K562 (cell line): ENCODE measurements around the gene TNFRSF18. TPM values are rescaled to one million over a fixed set of nuclear protein-coding genes. Genes with fewer than 3 reads are reported as not detected.
A peak's percentile ranks its signal among the peaks of the same experiment; 100 is the strongest.

Experiments used
- BRF1 ChIP-seq: IDR thresholded peaks from 3 replicates; pipeline ENCODE4 v1.6.1; 2011; ENCODE audit warnings: borderline replicate concordance, mild to moderate bottlenecking; ENCODE audit not compliant: insufficient read length; ENCODE audit errors: extremely low read depth
- DACH1 ChIP-seq: fragments of 450-650 bp; IDR thresholded peaks from 2 replicates; pipeline ENCODE4 v1.6.1; 2018; ENCODE audit not compliant: partially characterized antibody
- HMGN3 ChIP-seq: IDR thresholded peaks from 2 replicates; pipeline ENCODE4 v1.6.1; 2011; ENCODE audit warnings: borderline replicate concordance, low read depth, mild to moderate bottlenecking, mixed read lengths, low read length; ENCODE audit not compliant: insufficient read length; ENCODE audit errors: extremely low read depth
- HNRNPUL1 ChIP-seq: fragments of 200-400 bp; formaldehyde crosslinking; IDR thresholded peaks from 2 replicates; pipeline ENCODE4 v1.6.1; 2017; ENCODE audit warnings: low read length
- KDM1A ChIP-seq, 2 experiments: fragments of 450-650 bp; IDR thresholded peaks; 2 replicates each; pipeline ENCODE4 v1.6.1; 2016; ENCODE audit warnings: mild to moderate bottlenecking in 2 of 2
- KLF16 ChIP-seq: IDR thresholded peaks from 2 replicates; pipeline ENCODE4 v1.6.1; 2016; ENCODE audit warnings: antibody characterized with exemption
- NFRKB ChIP-seq: fragments of 450-650 bp; IDR thresholded peaks from 2 replicates; pipeline ENCODE4 v1.6.1; 2016; ENCODE audit warnings: low read depth
- TAF15 ChIP-seq: fragments of 200-400 bp; formaldehyde crosslinking; IDR thresholded peaks from 2 replicates; pipeline ENCODE4 v1.6.1; 2017; ENCODE audit warnings: mild to moderate bottlenecking, low read depth, low read length, moderate library complexity
- TCFL5 ChIP-seq: fragments of 250-450 bp; sonication (Bioruptor Pico); conservative IDR thresholded peaks from 2 replicates; pipeline ENCODE4 v1.6.1; 2021; ENCODE audit warnings: mild to moderate bottlenecking, moderate library complexity, matching md5 sums
- TGIF2 ChIP-seq: sonication (generic); formaldehyde crosslinking; IDR thresholded peaks from 2 replicates; pipeline ENCODE4 v1.8.1; 2022; ENCODE audit warnings: mild to moderate bottlenecking, missing genetic modification reagents, moderate library complexity
- ZBTB34 ChIP-seq: fragments of 250-450 bp; sonication (Bioruptor Pico); IDR thresholded peaks from 2 replicates; pipeline ENCODE4 v1.8.0; 2021; ENCODE audit warnings: mild to moderate bottlenecking, moderate library complexity
- ZKSCAN1 ChIP-seq: fragments of 150-350 bp; IDR thresholded peaks from 2 replicates; pipeline ENCODE4 v1.6.1; 2016; ENCODE audit warnings: low read depth, low read length
- ZNF174 ChIP-seq: fragments of 250-450 bp; sonication (Bioruptor Pico); IDR thresholded peaks from 2 replicates; pipeline ENCODE4 v1.4.0; 2020; ENCODE audit warnings: mild to moderate bottlenecking
- ZNF274 ChIP-seq: IDR thresholded peaks from 2 replicates; pipeline ENCODE4 v1.6.1; 2011; ENCODE audit warnings: low read depth, mild to moderate bottlenecking, low read length, moderate library complexity, borderline replicate concordance
- ZNF277 ChIP-seq: fragments of 250-450 bp; sonication (Bioruptor Pico); IDR thresholded peaks from 2 replicates; pipeline ENCODE4 v1.8.0; 2022; ENCODE audit warnings: inconsistent platforms, mild to moderate bottlenecking, moderate library complexity, borderline replicate concordance
- ZNF316 ChIP-seq: fragments of 450-650 bp; IDR thresholded peaks from 2 replicates; pipeline ENCODE4 v1.6.1; 2016
- polyA plus RNA-seq, 8 experiments: library from polyadenylated mRNA; depleted of rRNA in 4 of 8; stranded (reverse) in 5 of 8; unstranded in 3 of 8; fragments of >200 nt; fragmentation: Nextera tagmentation in 2 of 8; fragmentation: Illumina TruSeq in 1 of 8; extraction: Ambion mirVana in 2 of 8; extraction: Trizol in 1 of 8; gene quantifications; 2 replicates each; pipeline versions ENCODE4 v1.2.1 to v1.2.3, GENCODE V29; 2011 to 2014; ENCODE audit warnings: inconsistent platforms in 1 of 8, missing spikeins in 1 of 8
- total RNA-seq, 7 experiments: library from RNA; depleted of rRNA in 6 of 7; stranded (reverse); fragments of >200 nt in 6 of 7; fragmentation: Illumina TruSeq in 2 of 7; extraction: Trizol in 2 of 7; gene quantifications; 2 replicates each; pipeline versions ENCODE4 v1.2.1 to v1.2.3, GENCODE V29; 2011 to 2021; ENCODE audit warnings: low replicate concordance in 1 of 7
- TF ChIP-seq, protein P1 (sequence below): sonication (generic); formaldehyde crosslinking; IDR thresholded peaks from 2 replicates; pipeline ENCODE4 v1.8.0; 2022; ENCODE audit warnings: mild to moderate bottlenecking, missing genetic modification reagents
- TF ChIP-seq, protein P2 (sequence below): fragments of 250-450 bp; sonication (Bioruptor Pico); IDR thresholded peaks from 2 replicates; pipeline ENCODE4 v1.9.0; 2021; ENCODE audit warnings: mild to moderate bottlenecking, inconsistent platforms
- TF ChIP-seq, protein P3 (sequence below): fragments of 450-650 bp; IDR thresholded peaks from 2 replicates; pipeline ENCODE4 v1.6.1; 2016; ENCODE audit warnings: low read depth, mild to moderate bottlenecking, moderate library complexity

TNFRSF18 gene
- total and polyA plus RNA-seq, 9 of the 15 experiments (the other 6 are each of a cell fraction or from before 2014, with no cell fraction given) = 0.24 to 0.27 TPM; not detected in 7

GRCh38 chr1:1157914-1158710 lies 48.3 kb downstream of the TNFRSF18 start (continued):
- TF ChIP-seq, protein P1, sequence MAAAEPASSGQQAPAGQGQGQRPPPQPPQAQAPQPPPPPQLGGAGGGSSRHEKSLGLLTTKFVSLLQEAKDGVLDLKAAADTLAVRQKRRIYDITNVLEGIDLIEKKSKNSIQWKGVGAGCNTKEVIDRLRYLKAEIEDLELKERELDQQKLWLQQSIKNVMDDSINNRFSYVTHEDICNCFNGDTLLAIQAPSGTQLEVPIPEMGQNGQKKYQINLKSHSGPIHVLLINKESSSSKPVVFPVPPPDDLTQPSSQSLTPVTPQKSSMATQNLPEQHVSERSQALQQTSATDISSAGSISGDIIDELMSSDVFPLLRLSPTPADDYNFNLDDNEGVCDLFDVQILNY = no peak
- TF ChIP-seq ZNF316 (no peak), TAF15 (no peak), ZKSCAN1 (no peak), ZBTB34 (CRISPR knock-in tag) (no peak), NFRKB (no peak; the same call in 1 of the 2 replicates), BRF1 (no peak), HMGN3 (peak; percentile 52), DACH1 (no peak), ZNF274 (no peak), HNRNPUL1 (no peak), KLF16 (no peak), KDM1A (IDR thresholded peaks at IDR 0.05) (no peak), TCFL5 (CRISPR knock-in tag) (no peak), TGIF2 (CRISPR knock-in tag) (no peak), ZNF174 (CRISPR knock-in tag) (no peak), ZNF277 (CRISPR knock-in tag) (no peak)
- TF ChIP-seq, protein P2, sequence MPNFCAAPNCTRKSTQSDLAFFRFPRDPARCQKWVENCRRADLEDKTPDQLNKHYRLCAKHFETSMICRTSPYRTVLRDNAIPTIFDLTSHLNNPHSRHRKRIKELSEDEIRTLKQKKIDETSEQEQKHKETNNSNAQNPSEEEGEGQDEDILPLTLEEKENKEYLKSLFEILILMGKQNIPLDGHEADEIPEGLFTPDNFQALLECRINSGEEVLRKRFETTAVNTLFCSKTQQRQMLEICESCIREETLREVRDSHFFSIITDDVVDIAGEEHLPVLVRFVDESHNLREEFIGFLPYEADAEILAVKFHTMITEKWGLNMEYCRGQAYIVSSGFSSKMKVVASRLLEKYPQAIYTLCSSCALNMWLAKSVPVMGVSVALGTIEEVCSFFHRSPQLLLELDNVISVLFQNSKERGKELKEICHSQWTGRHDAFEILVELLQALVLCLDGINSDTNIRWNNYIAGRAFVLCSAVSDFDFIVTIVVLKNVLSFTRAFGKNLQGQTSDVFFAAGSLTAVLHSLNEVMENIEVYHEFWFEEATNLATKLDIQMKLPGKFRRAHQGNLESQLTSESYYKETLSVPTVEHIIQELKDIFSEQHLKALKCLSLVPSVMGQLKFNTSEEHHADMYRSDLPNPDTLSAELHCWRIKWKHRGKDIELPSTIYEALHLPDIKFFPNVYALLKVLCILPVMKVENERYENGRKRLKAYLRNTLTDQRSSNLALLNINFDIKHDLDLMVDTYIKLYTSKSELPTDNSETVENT (CRISPR knock-in tag) = no peak
- TF ChIP-seq, protein P3, sequence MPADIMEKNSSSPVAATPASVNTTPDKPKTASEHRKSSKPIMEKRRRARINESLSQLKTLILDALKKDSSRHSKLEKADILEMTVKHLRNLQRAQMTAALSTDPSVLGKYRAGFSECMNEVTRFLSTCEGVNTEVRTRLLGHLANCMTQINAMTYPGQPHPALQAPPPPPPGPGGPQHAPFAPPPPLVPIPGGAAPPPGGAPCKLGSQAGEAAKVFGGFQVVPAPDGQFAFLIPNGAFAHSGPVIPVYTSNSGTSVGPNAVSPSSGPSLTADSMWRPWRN = no peak
